OCI-LY3 (cell line): ENCODE data around the gene SEC16A.

Source experiments
- EZH2phosphoT487 ChIP-seq: fragments of 200-600 bp; shearing (Covaris generic); IDR thresholded peaks from 2 replicates; pipeline ENCODE4 v1.6.1; 2018; ENCODE audit warnings: antibody characterized with exemption, mixed run types, low read depth
- TF ChIP-seq, protein P1 (sequence below): fragments of 200-600, 300-600 bp; sonication (generic); IDR thresholded peaks from 2 replicates; pipeline ENCODE4 v1.5.1; 2014; ENCODE audit warnings: antibody characterized with exemption, low read length, low read depth

DNA sequence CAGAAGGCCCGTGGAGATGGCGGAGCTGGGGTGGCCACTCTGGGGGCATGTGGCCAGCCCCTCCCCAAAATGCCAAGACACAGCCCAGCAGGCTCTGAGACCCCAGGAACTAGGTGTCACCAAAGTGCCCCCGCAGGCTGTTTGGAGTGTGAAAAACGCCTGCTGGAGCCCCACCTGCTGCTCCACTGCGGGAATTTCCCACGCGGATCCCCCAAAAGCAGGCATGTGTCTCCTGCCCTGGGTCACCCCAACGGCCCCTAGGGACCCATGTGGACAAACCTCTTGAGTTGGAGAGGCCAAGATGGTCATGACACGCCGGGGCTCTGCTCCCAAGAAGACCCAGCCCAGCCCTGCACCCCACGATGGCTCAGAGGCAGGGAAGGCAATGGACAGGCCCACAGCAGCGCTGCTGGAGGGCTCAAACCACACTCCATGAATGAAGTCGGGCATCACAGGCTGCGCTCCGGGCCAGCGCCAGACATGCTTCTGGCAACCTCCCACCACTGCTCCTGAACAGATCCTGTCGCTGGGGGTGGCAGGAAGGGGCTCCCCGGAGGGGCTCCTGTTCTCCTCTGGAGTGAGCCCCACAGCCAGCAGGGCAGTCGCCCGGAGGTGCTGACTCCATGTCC, 47.7 kb upstream of the SEC16A start:
- TF ChIP-seq, protein P1, sequence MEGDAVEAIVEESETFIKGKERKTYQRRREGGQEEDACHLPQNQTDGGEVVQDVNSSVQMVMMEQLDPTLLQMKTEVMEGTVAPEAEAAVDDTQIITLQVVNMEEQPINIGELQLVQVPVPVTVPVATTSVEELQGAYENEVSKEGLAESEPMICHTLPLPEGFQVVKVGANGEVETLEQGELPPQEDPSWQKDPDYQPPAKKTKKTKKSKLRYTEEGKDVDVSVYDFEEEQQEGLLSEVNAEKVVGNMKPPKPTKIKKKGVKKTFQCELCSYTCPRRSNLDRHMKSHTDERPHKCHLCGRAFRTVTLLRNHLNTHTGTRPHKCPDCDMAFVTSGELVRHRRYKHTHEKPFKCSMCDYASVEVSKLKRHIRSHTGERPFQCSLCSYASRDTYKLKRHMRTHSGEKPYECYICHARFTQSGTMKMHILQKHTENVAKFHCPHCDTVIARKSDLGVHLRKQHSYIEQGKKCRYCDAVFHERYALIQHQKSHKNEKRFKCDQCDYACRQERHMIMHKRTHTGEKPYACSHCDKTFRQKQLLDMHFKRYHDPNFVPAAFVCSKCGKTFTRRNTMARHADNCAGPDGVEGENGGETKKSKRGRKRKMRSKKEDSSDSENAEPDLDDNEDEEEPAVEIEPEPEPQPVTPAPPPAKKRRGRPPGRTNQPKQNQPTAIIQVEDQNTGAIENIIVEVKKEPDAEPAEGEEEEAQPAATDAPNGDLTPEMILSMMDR, result no peak
- TF ChIP-seq EZH2phosphoT487, result no peak
